GM21717 (cell line): Measurements from ENCODE around the gene RHOB.
"Not testable (repeated sequence)": the region's sequence is repeated elsewhere in the genome, so short reads cannot be mapped to it uniquely, and the experiment has no call there.

Experiments
- ATAC-seq: cut with Tn5 transposase; IDR thresholded peaks from one replicate; pipeline ENCODE4 v1.9.1; 2021; ENCODE audit warnings: mild to moderate bottlenecking, moderate library complexity; ENCODE audit not compliant: unreplicated experiment

RHOB gene

GRCh38 chr2:20451761-20452499, 5.1 kb downstream of the RHOB start:
- no peak for ATAC-seq

DNA sequence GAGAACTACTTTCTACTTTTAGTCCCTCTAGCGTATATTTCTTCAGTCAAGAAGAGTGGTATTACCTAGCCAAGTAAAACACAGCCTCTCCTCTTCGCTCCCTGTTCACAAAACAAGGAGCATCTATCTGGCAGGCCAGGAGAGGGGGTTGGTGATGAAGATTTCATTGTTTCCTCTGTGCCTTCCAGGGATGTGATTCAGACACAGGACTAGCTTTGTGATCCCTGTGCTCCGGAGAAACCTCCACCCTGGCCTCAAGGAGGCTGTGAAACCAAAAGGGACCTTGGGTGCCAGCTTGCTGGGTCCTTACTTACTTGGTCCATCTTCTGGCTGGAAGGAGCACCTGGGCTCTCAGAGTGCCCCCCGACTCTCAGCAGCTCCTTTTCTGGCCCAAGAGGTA, 5.7 kb downstream of the RHOB start:
- ATAC-seq, result no peak

- ATAC-seq, result no peak
Observed at GRCh38 chr2:20453087-20453486, 6.2 kb downstream of the RHOB start.

DNA sequence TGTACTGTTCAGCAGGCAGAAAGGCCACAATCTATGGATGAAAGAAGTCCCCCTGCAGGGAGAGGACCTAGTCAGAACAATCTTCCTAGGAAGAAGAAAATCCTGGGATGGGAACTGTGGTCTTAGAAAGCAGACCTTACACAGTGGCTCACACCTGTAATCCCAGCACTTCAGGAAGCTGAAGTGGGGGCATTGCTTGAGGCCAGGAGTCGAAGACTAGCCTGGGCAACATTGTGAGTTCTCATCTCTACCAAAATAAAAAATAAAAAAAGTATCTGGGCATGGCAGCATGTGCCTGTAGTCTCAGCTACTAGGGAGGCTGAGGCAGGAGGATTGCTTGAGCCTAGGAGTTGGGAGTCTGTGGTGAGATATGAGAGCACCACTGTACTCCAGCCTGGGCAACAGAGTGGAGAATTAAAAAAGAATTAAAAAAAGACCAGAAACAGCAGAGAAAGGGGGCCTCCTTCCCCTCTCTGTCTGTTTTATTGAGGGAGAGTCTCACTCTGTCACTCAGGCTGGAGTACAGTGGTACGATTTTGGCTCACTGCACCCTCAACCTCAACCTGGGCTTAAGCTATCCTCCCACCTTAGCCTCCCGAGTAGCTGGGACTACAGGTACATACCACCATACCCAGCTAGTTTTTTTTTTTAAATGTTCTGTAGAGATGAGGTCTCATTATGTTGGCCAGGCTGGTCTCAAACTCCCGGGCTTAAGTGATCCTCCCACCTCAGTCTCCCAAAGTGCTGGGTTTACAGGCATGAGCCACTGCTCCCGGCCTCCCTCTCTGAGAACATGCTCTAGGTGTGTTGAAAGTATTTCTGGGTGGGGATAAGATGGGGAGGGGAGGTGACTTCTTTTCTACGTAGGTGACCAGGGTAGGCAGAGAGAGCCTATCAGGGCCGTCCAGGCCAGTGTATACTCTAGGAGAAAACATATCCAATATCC, 7.4 kb downstream of the RHOB start:
- ATAC-seq, result no peak

- ATAC-seq, result no peak
Observed at GRCh38 chr2:20455076-20455587, 8.3 kb downstream of the RHOB start.

DNA sequence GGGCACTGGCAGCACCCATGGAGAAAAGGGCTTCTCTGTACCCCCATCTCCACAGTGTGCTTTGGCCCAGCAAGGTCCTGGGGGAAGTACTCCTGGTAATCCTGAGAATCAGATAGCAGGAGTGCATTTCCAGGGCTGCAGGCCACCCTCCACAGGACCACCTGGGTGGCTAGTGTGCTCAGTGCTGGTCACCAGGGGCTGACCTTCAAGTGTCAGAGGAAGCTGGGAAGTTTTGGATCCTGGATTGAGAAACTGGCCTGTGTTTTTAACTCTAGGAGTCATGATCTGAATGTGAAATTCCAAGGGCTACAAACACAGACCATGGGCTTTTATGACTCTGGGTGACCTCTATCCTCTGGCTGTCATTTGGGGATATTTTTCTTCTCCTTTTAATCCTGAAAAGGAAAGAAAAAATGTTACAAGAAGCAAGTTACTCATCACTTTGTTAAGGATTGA, 9.3 kb downstream of the RHOB start:
- no peak for ATAC-seq

- no peak for ATAC-seq
Observed at GRCh38 chr2:20456636-20457426, 10.0 kb downstream of the RHOB start.

GRCh38 chr2:20457661-20458630, 11.1 kb downstream of the RHOB start:
- no peak for ATAC-seq

DNA sequence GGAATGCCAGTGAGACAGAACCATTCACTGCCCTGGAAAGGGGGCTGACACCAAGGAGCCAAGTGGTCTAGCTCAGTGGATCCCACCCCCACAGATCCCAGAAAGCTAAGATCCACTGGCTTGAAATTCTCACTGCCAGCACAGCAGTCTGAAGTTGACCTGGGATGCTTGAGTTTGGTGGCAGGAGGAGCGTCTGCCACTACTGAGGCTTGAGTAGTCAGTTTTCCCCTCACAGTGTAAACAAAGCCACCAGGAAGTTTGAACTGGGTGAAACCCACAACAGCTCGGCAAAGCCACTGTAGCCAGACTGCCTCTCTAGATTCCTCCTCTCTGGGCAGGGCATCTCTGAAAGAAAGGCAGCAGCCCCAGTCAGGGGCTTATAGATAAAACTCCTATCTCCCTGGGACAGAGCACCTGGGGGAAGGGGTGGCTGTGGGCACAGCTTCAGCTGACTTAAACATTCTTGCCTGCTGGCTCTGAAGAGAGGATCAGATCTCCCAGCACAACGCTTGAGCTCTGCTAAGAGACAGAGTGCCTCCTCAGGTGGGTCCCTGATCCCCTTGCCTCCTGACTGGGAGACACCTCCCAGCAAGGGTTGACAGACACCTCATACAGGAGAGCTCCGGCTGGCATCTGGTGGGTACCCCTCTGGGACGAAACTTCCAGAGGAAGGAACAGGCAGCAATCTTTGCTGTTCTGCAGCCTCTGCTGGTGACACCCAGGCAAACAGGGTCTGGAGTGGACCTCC, 12.0 kb downstream of the RHOB start:
- not testable (repeated sequence) for ATAC-seq

- ATAC-seq, result no peak
Observed at GRCh38 chr2:20465716-20466394, 19.0 kb downstream of the RHOB start.

- ATAC-seq, result no peak
Observed at GRCh38 chr2:20467789-20468548, 21.1 kb downstream of the RHOB start.

DNA sequence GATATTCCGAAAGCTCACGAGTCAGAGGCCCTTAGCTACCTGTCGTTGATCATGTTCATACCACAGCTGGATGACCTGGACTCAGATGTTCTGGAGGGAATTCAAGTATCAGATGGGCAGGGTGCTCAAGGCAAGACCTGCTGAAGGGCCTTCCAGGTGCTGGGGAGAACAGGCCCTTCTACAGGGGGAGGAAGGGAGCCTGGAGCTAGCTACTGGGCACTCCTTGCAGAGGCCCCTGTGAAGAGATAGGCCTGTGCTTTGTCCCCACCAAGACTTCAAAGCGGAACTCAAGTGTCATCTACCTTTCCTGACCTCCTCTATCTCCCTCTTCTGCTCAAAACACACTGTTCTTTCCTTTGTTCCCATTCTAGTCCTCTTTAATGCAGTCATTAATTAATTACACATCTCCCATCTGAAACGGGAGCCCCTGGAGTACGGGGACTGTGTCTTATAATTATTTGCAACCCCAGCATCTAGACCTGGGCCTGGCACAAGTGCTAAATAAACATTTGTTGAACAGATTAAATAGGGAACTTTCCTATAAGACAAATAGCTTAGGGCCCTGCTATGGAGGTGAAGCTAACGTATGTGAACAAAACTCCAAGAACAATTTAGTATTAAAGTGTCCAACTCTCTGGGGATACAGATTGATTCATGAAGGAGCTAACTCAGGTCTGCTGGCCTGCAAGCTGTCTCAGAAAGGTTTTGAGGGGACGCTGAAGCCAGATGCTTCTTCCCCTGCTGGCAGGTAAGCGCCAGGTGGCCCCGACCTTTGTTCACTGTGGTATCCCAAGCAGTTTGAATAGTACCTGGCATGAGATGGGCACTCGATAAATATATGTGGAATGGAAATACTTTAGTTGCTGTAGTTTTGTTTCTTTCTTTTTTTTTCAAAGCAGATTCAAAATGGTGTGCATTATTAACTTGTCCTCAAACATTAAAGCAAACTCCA, 22.0 kb downstream of the RHOB start:
- no peak for ATAC-seq

DNA sequence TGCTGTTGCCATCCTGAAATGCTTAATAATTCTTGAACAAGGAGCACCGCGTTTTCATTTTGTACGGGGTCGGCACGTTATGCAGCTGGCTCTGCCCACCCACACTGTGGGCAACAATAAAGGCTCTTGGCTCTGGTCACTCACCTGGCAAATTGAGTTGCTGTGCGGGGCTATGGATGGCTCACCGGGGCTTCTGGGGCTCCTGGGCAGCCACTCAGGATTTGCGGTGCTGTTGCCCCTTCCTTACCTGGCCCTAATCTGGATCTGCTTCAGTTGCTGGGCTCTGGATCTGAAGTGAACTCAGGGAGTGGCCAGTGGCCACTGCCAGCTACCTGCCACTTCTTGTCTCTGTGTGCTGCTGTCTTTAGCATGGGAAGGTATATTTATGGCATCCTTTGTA, 22.7 kb downstream of the RHOB start:
- no peak for ATAC-seq

DNA sequence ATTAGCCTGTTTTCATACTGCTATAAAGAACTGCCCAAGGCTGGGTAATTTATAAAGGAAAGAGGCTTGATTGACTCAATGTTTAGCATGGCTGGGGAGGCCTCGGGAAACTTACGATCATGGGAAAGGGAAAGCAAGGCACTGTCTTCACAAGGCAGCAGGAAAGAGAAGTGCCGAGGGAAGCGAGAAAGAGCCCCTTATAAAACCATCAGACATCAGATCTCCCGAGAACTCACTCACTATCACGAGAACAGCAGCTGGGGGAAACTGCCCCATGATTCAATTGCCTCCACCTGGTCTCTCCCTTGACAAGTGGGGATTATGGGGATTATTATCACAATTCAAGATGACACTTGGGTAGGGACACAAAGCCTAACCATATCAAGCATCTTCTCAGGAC, 23.3 kb downstream of the RHOB start:
- ATAC-seq, result no peak

- no peak for ATAC-seq
Observed at GRCh38 chr2:20471148-20471547, 24.3 kb downstream of the RHOB start.

DNA sequence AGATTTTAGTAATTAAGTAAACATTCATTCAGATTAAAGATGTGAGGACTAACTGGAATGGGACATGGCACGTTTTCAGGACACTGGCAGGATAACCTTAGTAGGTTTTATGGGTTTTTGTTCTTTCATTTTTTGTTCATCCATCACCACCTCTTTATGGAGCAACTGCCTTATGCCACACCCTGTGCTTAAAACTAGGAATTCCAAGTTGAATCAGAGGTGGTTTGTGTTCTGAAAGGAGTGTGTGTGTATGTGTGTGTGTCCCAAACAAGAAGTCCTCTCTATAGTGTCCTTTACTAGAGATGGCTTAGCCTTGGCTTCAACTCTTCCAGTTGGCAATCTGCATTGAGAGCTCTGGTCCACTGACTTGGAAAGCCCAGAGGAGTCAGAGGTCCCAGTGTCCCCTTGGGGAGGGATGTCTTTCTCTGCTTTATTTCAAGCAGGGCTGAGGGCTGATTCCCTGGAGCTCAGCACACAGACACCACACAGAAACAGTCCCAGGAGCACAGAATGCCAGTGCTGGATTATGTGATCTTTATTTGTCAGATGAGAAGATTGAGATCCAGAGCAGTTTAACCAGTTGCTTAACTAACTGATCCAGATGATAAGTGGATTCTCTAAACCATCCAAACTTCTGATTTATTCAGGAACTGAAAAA, 25.2 kb downstream of the RHOB start:
- no peak for ATAC-seq
